Measurements from ENCODE around the gene THAP4. TPM values are rescaled to one million over a fixed set of nuclear protein-coding genes. Genes with fewer than 3 reads are reported as not detected.
"Not testable (repeated sequence)": the region's sequence is repeated elsewhere in the genome, so short reads cannot be mapped to it uniquely, and the experiment has no call there.

The THAP4 gene
- polyA plus RNA-seq, 1 donor = 42.7 TPM

DNA sequence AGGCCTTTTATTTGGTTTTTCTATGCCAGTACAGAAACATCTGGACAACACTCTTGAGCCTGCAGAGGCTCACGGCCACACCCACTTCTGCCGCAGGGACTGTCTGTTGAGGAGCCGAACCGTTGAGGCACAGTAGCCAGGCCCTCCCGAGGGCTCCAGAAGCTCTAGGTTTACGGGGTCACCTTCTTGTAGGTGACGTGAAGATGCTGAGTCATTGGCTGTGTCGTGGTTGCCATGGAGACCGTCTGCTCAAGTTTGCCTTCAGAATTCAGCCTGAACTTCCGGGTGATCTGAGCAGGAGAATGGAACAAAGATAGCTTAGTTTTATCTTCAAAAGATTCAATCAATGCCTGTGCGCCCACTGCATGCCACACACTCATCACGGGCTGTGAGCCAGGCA, 52.5 kb downstream of the THAP4 start:
- DNase-seq (ENCODE audit: low read depth) = no peak

DNA sequence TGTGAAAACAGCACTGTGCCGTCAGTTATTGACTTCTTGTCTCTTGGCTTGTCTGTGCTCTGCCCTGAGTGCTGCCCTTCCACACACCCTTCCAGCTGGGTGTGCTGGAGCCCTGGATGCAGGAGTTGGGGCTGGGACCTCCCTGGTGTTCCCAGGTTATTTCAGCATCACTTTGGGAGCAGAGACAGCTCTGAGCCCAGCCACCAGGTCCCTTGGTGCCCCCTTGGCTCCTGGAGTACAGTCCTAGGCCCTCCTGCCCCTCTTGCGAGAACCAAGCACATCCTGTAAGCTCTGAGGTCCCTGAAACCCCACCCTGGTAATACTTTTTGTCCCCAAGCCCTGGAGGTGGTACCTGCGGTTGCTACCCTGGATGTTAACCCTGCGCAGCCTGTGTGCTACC, 54.2 kb downstream of the THAP4 start:
- no peak for DNase-seq (ENCODE audit: low read depth)

DNA sequence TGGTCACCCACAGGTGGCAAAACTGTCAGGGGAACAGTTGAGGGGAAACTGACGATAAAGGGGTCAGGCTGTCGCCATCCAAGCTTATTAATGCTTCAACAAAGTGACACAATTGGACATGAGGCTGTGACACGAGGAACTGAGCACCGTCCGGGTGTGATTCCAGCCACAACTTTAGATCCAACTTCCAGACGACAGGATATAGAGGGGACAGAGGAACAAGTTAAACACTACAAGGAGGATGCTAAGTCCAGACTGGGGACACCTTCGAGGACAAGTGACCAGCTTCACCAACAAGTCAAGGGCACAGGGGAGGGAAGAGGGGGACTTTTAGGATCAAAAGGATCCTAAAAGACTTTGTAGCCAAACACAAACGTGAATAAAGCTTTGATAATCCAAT, 54.6 kb downstream of the THAP4 start:
- DNase-seq (ENCODE audit: low read depth) = no peak

DNA sequence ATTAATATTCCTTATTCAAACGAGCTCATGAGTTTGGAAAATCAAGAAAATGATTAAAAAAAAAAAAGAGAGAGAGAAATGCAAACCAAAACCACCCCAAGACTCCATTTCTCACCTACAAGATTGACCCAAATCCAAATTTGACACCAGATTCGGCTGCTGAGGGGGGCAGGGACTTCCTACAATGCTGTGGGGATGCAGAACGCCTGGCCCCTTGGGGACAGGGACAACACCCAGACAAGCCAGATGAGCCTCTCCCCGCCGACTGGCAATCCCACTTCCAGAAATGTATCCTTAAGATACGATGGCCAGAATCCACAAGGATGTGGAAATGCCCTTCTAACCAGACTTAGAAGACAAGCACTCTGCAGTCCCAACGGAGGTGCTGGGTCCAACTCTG, 57.7 kb downstream of the THAP4 start:
- DNase-seq (ENCODE audit: low read depth) = no peak

- DNase-seq (ENCODE audit: low read depth) = peak; percentile 29
These were observed 59.4 kb downstream of the THAP4 start for GRCh38 chr2:241577413-241578122.

- DNase-seq (ENCODE audit: low read depth) = no peak
These were observed 60.7 kb downstream of the THAP4 start for GRCh38 chr2:241576293-241576654.

DNA sequence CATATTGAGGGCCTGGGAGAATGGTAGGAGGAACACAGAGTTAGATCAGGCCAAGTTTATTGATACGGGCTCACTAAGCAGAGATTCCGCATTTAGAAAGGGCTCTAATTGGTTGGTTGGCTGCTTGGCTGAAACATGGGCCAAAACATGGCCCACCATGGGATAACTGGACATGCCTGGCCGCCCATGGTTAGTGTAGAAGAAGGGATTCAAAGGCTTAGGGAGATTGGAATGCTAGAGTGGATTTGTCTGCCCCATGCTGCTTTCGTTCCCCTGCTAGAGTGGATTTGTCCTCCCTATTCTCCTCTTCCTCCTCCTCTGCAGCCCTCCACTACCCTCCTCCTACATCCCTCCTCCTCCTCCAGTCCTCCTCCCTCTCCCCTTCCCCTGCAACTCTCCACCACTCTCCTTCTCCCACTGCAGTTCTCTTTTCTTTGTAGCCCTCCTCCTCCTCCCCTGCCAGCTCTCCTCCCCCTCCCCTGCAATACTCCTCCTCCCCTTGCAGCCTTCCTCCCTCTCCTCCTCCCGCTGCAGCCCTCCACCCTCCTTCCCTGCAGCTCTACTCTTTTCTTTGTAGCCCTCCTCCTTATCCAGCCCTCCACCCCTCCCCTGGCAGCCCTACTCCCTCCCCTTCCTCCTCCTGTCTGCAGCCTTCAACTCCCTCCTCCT, 61.2 kb downstream of the THAP4 start:
- DNase-seq (ENCODE audit: low read depth) = no peak

GRCh38 chr2:241574911-241575623, 61.9 kb downstream of the THAP4 start:
- no peak for DNase-seq (ENCODE audit: low read depth)

- no peak for DNase-seq (ENCODE audit: low read depth)
These were observed 63.2 kb downstream of the THAP4 start for GRCh38 chr2:241573741-241574140.

DNA sequence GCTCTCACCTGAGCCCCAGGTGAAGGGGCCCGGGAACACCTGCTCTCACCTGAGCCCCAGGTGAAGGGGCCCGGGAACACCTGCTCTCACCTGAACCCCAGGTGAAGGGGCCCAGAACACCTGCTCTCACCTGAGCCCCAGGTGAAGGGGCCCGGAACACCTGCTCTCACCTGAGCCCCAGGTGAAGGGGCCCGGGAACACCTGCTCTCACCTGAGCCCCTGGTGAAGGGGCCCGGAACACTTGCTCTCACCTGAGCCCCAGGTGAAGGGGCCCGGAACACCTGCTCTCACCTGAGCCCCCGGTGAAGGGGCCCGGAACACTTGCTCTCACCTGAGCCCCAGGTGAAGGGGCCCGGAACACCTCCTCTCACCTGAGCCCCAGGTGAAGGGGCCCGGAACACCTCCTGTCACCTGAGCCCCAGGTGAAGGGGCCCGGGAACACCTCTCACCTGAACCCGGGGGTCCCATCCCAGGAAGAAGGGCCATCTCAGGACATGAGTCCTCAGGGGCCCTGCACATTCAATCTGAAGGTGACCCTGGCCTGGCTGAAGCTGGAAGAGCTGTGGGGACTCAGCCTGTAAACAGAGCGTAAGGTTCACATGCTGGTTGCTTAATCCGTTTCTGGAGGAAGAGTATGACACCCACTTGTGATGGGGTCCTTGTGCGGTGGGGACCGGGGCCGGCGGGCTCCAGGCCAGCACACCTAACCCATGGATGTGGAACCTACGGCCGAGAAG, 63.9 kb downstream of the THAP4 start:
- not testable (repeated sequence) for DNase-seq (ENCODE audit: low read depth)

DNA sequence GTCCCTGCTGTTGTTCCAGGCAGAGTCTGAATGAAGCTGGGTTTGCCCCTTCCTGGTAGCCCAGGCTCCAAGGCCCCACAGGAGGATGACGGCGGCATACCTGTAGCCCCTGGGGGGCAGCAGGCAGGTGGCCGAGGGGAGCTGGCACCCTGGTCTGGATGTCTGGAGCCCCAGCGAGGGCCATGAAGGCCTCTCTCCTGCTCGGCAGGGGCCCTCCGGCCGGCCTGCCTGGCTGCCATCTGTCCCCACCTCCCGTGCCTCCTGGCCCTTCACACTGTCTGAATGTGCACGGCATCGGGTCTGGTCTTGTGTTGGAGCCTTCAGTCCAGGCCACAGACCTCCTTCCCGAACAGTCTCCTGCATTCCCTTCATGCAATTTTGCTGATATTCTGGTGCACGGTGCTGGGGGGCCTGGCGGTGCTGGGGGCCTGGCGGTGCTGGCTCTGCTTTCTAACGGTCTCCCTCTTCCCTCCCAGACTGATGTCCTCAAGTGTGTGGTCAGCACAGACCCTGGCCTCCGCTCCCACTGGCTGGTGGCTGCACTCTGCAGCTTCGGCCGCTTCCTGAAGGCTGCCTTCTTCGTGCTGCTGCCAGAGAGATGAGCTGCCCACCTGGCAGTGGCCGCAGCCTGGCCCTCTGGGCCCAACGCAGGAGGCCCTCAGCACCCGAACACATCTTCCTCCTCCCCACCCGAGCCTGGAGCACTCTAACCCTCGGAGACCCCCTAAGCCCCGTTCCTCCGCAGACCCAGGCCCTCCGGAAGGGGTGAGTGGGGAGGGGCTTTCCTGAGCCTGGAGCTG, 64.9 kb downstream of the THAP4 start:
- DNase-seq (ENCODE audit: low read depth) = no peak

DNA sequence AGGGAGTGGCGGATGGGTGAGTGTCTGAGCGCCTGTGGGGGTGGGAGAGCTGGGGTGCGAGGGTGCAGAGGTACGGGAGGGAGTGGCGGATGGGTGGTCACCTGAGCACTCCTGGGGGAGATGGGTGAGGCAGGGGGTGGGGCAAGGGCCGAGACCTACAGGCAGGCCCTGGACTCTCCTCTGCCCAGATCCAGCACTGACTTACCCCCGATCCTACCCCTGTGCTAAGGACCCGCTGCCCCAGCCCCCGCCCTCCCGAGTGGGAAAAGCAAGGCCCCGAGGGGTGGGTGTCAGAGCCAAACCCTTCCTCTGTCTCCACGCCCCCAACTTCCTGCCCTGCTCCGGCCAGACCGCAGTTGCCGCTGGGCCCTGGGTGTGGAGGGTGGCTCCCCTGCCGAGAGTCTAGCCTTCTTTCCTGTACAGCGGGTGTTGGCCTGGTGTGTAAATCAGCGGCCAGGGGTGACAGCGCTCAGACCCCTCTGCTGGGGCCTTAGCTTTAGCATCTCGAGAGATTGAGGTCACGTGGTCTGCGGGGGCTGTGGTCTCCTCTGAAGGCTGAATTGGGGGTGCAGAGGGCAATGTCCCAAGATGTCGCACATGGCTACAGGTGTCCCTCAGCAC, 65.9 kb downstream of the THAP4 start:
- DNase-seq (ENCODE audit: low read depth) = no peak

- DNase-seq (ENCODE audit: low read depth) = no peak
These were observed 67.1 kb downstream of the THAP4 start for GRCh38 chr2:241569831-241570281.

GRCh38 chr2:241568726-241569125, 68.2 kb downstream of the THAP4 start:
- DNase-seq (ENCODE audit: low read depth) = no peak

DNA sequence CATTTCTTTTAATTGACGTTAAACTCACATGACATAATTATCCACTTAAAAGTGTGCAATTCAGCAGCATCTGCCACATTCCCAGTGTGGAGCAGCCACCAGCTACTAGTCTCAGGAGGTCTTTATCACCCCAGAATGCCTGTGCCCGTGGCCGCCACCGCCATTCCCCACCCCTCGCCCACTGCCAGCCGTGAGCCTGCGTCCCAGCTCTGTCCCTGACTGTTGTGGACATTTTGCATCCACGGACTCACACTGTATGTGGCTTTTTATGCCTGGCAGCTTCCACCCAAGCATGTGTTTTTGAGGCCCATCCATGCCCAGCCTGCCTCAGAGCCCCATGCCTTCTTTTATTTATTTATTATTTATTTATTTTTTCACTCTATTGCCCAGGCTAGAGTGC, 69.2 kb downstream of the THAP4 start:
- no peak for DNase-seq (ENCODE audit: low read depth)

DNA sequence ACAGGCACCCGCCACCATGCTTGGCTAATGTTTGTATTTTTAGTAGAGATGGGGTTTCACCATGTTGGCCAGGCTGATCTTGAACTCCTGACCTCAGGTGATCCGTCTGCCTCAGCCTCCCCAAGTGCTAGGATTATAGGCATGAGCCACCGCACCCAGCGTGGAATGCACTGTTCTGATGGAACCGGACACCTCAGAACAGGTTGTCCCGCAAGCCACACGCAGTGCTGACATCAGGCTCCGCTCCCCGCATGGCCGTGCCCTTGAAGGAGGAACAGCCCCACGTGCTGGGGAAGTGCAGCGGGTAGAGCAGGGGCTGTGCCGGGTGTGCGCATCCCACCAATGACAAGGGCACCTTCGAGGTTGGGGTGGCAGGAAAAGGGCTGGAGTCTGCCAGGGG, 69.7 kb downstream of the THAP4 start:
- not testable (repeated sequence) for DNase-seq (ENCODE audit: low read depth)

GRCh38 chr2:241566468-241566867, 70.5 kb downstream of the THAP4 start:
- DNase-seq (ENCODE audit: low read depth) = no peak

DNA sequence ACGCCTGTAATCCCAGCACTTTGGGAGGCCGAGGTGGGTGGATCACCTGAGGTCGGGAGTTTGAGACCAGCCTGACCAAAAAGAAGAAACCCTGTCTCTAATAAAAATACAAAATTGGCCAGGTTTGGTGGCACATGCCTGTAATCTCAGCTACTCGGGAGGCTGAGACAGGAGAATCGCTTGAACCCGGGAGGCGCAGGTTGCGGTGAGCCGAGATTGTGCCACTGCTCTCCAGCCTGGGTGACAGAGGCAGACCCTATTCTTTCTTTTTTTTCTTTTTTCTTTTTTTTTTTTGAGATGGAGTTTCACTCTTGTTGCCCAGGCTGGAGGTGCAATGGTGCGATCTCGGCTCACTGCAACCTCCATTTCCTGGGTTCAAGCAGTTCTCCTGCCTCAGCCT, 70.9 kb downstream of the THAP4 start:
- DNase-seq (ENCODE audit: low read depth) = not testable (repeated sequence)

GRCh38 chr2:241565411-241565810, 71.5 kb downstream of the THAP4 start:
- no peak for DNase-seq (ENCODE audit: low read depth)

DNA sequence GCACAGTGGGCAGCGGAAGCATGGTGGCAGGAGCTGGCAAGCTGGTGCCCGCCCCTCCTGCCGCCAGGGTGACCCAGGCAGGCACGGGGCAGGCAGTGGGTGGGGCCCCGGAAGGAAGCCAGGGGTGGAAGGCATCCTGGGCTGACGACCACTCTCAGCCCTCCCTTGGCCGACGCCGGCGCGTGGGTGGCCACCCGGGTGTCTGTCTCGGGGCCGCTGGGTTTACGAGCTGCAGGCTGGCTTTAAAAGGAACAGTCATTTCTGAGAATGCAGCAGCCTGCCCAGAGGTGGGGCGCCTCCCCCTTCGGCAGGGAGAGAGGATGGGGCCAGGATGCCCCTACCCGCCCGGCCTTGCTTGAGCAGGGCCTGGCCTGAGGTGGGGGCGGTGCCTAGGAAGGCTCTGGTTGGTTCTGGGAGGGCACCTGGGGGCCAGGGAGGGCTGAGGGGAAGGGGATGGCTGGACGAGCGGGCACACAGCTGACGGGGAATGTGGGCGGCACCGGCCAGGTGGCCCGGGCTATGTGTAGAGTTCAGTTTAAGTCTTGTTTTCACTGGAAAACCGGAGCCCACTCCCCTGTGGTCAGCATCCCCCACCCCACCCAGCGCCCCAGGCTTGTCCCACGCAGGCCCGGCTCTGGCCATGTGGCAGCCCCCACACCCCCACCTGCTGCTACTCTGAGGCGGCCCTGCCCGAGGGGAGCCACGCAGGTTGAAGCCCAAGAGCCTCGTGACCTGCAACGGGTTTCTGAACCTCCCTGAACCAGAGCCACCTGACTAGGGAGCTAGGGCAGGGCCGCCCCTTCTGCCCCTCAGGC, 72.2 kb downstream of the THAP4 start:
- no peak for DNase-seq (ENCODE audit: low read depth)

Data from forelimb muscle (tissue), 1 donor.